Spleen (tissue), 11 donors: ENCODE measurements around the gene USP53. TPM values are rescaled to one million over a fixed set of nuclear protein-coding genes. Genes with fewer than 3 reads are reported as not detected.

ENCODE experiments used
- DNase-seq: peaks from one replicate; pipeline ENCODE4 v3.0.0-alpha.2; 2020
- H3K27ac ChIP-seq, 8 donors: fragments of 200-600 bp; sonication (generic) in 7 of 8; 1 replicate in 4 of 8; 2 replicates in 4 of 8; pipeline versions ENCODE4 v1.5.0 to v1.8.0; 2016 to 2021; ENCODE audit warnings: inconsistent platforms in 4 of 8, mild to moderate bottlenecking in 4 of 8, moderate library complexity in 1 of 8
- H3K27me3 ChIP-seq, 7 donors: fragments of 200-600 bp; sonication (generic) in 6 of 7; replicated peaks in 1 of 7; 1 replicate in 4 of 7; 2 replicates in 3 of 7; pipeline versions ENCODE4 v1.5.0 to v1.8.0; 2016 to 2021; ENCODE audit warnings: inconsistent platforms in 3 of 7, mild to moderate bottlenecking in 1 of 7
- H3K36me3 ChIP-seq, 6 donors: fragments of 200-600 bp; sonication (generic) in 5 of 6; 1 replicate in 4 of 6; 2 replicates in 2 of 6; pipeline versions ENCODE4 v1.5.0 to v1.8.0; 2016 to 2021; ENCODE audit warnings: inconsistent platforms in 2 of 6
- H3K4me1 ChIP-seq, 6 donors: fragments of 200-600 bp; sonication (generic) in 5 of 6; 1 replicate in 3 of 6; 2 replicates in 3 of 6; pipeline versions ENCODE4 v1.5.0 to v1.8.0; 2016 to 2021; ENCODE audit warnings: inconsistent platforms in 3 of 6
- H3K4me3 ChIP-seq, 8 donors: fragments of 200-600 bp; sonication (generic) in 7 of 8; 1 replicate in 4 of 8; 2 replicates in 4 of 8; pipeline versions ENCODE4 v1.5.0 to v1.8.0; 2016 to 2021; ENCODE audit warnings: inconsistent platforms in 4 of 8, mild to moderate bottlenecking in 4 of 8, moderate library complexity in 2 of 8
- H3K9me3 ChIP-seq, 8 donors: fragments of 200-600 bp; sonication (generic) in 7 of 8; 1 replicate in 4 of 8; 2 replicates in 4 of 8; pipeline versions ENCODE4 v1.5.0 to v1.8.0; 2016 to 2021; ENCODE audit warnings: inconsistent platforms in 4 of 8
- POLR2A ChIP-seq, 3 donors: fragments of 450-650 bp; IDR thresholded peaks; one replicate each; pipeline ENCODE4 v1.5.1; 2017; ENCODE audit warnings: antibody characterized with exemption in 3 of 3, mild to moderate bottlenecking in 1 of 3
- POLR2AphosphoS5 ChIP-seq, 3 donors: sonication (generic); formaldehyde crosslinking; IDR thresholded peaks; one replicate each; pipeline ENCODE4 v1.5.1; 2017; ENCODE audit warnings: antibody characterized with exemption in 3 of 3
- WGBS, 5 donors: extraction: QIAGEN DNeasy Blood & Tissue Kit in 3 of 5; methylation state at CpG; one replicate each; pipeline versions ENCODE4 v1.1.5 to v1.1.7; 2013 to 2018; 5-methylcytosine and 5-hydroxymethylcytosine counted together
- intact Hi-C: fragments of 100-400 bp; cut with DNase I; formaldehyde crosslinking; loops from one replicate; pipeline ENCODE4 v1.15.0; 2023; ENCODE audit warnings: low total_unique reads
- polyA plus RNA-seq, 3 donors: library from polyadenylated mRNA; stranded (reverse); fragments of 200-250 nt; gene quantifications; one replicate each; pipeline ENCODE4 v1.2.1, GENCODE V29; 2013
- total RNA-seq, 7 donors: library from RNA; depleted of rRNA in 3 of 7; stranded (reverse); fragments of >200 nt in 3 of 7; fragmentation: NEBNext Ultra II Directional in 4 of 7; extraction: Animal tissue kit (Norgen Biotek cat#: 25700) in 4 of 7; gene quantifications; one replicate each; pipeline versions ENCODE4 v1.1.0 to v1.2.1, GENCODE V29; 2016 to 2021
- TF ChIP-seq, protein P1 (sequence below), 11 experiments: fragments of 200-600 bp in 7 of 11; fragments of 450-650 bp in 4 of 11; sonication (generic) in 4 of 11; IDR thresholded peaks in 8 of 11; conservative IDR thresholded peaks in 3 of 11; 1 replicate in 7 of 11; 2 replicates in 4 of 11; pipeline versions ENCODE4 v1.4.0 to v1.8.0; 2016 to 2021; ENCODE audit warnings: antibody characterized with exemption in 11 of 11, inconsistent platforms in 4 of 11, mild to moderate bottlenecking in 1 of 11
- donor health status: healthy with polysubstance abuse.
- donor health status: DM: no; HTN: no; CAD: no; lungs with moderate emphysema.
- donor health status: DM: no; HTN: no; CAD: no.
- donor health status: Bipolar disorder and iron deficiency.
- donor health status: healthy.
- donor health status: DM: no; HTN: no; CAD: no.
- donor health status: DM: yes; HTN: yes; CAD: no.

Gene USP53
- total and polyA plus RNA-seq, 10 donors = 4.0 to 42.6 (median 18.6) TPM

GRCh38 chr4:119211867-119212233 is 663 bp upstream of the USP53 start:
- Histone ChIP-seq H3K9me3 (no peaks in the 10 kb centered on the region), H3K4me1 (peaks cover 0 to 36% (median 15%) of the 10 kb centered on the region in 6 donors), H3K27ac (peak overlapping the region; percentile 79 to 94 (median 90)), H3K36me3 (no peaks in the 10 kb centered on the region), H3K27me3 (no peaks in the 10 kb centered on the region), H3K4me3 (peak overlapping the region; percentile 61 to 82 (median 70))
- intact Hi-C loops = loop anchor here (5.0 to 10.0 kb wide), 2 partner anchors 90 to 167 kb away; a partner anchor contains a TSS
- DNase-seq = no peak
- TF ChIP-seq POLR2AphosphoS5 (IDR thresholded peaks at IDR 0.05) = no peak
- TF ChIP-seq, protein P1, sequence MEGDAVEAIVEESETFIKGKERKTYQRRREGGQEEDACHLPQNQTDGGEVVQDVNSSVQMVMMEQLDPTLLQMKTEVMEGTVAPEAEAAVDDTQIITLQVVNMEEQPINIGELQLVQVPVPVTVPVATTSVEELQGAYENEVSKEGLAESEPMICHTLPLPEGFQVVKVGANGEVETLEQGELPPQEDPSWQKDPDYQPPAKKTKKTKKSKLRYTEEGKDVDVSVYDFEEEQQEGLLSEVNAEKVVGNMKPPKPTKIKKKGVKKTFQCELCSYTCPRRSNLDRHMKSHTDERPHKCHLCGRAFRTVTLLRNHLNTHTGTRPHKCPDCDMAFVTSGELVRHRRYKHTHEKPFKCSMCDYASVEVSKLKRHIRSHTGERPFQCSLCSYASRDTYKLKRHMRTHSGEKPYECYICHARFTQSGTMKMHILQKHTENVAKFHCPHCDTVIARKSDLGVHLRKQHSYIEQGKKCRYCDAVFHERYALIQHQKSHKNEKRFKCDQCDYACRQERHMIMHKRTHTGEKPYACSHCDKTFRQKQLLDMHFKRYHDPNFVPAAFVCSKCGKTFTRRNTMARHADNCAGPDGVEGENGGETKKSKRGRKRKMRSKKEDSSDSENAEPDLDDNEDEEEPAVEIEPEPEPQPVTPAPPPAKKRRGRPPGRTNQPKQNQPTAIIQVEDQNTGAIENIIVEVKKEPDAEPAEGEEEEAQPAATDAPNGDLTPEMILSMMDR (IDR thresholded peaks at IDR 0.05 in 8 of 11, conservative IDR thresholded peaks at IDR 0.05 in 3 of 11) = peak in 2 of 11 experiments; percentile 22 to 25
- 1 to 3% (median 1%) methylated on average over 12 of the region's 12 CpGs for WGBS, 5 donors

DNA sequence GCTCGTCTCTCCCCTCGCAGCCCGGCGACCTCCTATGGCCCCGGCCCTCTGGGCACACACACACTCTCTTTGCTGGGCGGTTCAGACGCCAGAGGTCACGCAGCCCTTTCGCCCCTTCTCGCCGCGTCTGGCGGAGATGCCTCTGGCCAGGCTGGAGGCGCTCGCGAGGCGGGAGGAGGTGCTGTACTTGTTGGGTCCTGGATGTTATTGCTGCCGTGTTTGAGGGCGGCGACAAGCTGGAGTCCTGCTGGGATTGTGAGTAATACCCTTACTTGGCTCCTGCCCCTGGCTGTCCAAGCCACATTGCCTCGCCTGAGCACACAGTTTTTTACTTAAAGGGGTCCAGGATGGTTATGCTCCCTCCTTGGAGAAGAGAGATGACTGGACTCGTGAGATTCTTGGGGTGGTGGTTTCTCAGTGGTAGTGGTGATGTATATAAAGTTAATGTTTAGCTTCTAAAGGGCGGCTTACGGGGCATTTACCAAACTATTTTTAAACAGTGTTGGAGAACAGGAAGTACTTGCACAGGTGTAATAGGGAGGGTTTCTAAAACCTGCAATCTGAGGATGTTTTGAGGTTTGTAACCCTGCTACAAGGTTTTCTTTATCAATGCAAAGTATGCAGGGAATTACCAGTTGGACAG is 572 bp downstream of the USP53 start:
- peak; percentile 94 for DNase-seq
- H3K9me3 ChIP-seq = no peaks in the 10 kb centered on the region
- WGBS, 5 donors = 0 to 1% (median 0%) methylated on average over 10 to 24 of the region's 24 CpGs
- peak overlapping the region; percentile 61 to 82 (median 70) for H3K4me3 ChIP-seq
- intact Hi-C loops = loop anchor here (5.0 to 10.0 kb wide), 2 partner anchors 89 to 168 kb away; a partner anchor contains a TSS
- TF ChIP-seq POLR2A (IDR thresholded peaks at IDR 0.05) = no peak
- TF ChIP-seq, protein P1 (IDR thresholded peaks at IDR 0.05 in 8 of 11, conservative IDR thresholded peaks at IDR 0.05 in 3 of 11) = peak in 1 of 11 experiments; percentile 35
- H3K36me3 ChIP-seq = peaks cover 0 to 8% (median 0%) of the 10 kb centered on the region in 6 donors
- peaks cover 0 to 36% (median 15%) of the 10 kb centered on the region in 6 donors for H3K4me1 ChIP-seq
- peak overlapping the region; percentile 79 to 94 (median 90) for H3K27ac ChIP-seq
- no peaks in the 10 kb centered on the region for H3K27me3 ChIP-seq

DNA sequence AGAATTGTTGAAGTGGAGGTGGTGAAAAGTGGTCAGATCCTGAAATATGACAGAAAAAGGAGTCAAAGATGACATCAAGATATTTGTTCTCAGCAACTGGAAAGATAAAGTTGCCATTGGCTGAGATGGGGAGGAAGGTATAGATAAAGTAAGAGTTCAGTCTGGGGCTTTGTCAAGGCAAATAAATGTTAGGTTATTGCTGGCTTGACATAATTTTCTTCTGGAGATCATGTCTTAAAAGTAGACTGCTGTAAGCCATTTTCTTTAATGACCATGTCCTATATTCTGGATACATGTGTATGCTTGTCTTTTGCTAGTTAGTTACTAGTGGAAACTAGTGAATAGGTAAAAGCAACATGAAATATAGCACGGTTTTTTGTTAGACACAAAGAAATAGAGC is 5.6 kb downstream of the USP53 start:
- no peak overlapping the region for H3K4me3 ChIP-seq
- peaks cover 0 to 39% (median 2%) of the 10 kb centered on the region in 6 donors for H3K36me3 ChIP-seq
- H3K4me1 ChIP-seq = peaks cover 0 to 20% (median 12%) of the 10 kb centered on the region in 6 donors
- WGBS, 5 donors = 92 to 97% (median 97%) methylated on average over 1 of the region's 1 CpG
- peaks cover 0 to 4% (median 0%) of the 10 kb centered on the region in 8 donors for H3K9me3 ChIP-seq
- H3K27me3 ChIP-seq = no peaks in the 10 kb centered on the region
- intact Hi-C loops = loop anchor here (10.0 kb wide), 1 partner anchor 173 kb away; no protein-coding TSS in a partner anchor
- H3K27ac ChIP-seq = no peak overlapping the region
- TF ChIP-seq POLR2AphosphoS5 (IDR thresholded peaks at IDR 0.05) (no peak), POLR2A (IDR thresholded peaks at IDR 0.05) (no peak)
- TF ChIP-seq, protein P1 (IDR thresholded peaks at IDR 0.05 in 8 of 11, conservative IDR thresholded peaks at IDR 0.05 in 3 of 11) = no peak
- no peak for DNase-seq

GRCh38 chr4:119221412-119221811 is 8.9 kb downstream of the USP53 start:
- WGBS, 5 donors = 80 to 93% (median 82%) methylated on average over 4 of the region's 4 CpGs
- H3K36me3 ChIP-seq = peaks cover 0 to 40% (median 2%) of the 10 kb centered on the region in 6 donors
- H3K4me1 ChIP-seq = no peaks in the 10 kb centered on the region
- no peak overlapping the region for H3K27ac ChIP-seq
- intact Hi-C loops = no loop called here
- no peak overlapping the region for H3K4me3 ChIP-seq
- no peaks in the 10 kb centered on the region for H3K27me3 ChIP-seq
- peaks cover 0 to 9% (median 0%) of the 10 kb centered on the region in 8 donors for H3K9me3 ChIP-seq
- no peak for DNase-seq
- TF ChIP-seq POLR2AphosphoS5 (IDR thresholded peaks at IDR 0.05) (no peak), POLR2A (IDR thresholded peaks at IDR 0.05) (no peak)
- TF ChIP-seq, protein P1 (IDR thresholded peaks at IDR 0.05 in 8 of 11, conservative IDR thresholded peaks at IDR 0.05 in 3 of 11) = no peak
